ENCODE results near the gene MSANTD1. TPM values are rescaled to one million over a fixed set of nuclear protein-coding genes. Genes with fewer than 3 reads are reported as not detected.
A peak's percentile ranks its signal among the peaks of the same experiment; 100 is the strongest.

The MSANTD1 gene
- total RNA-seq, 1 donor from 2014 or later: 1.6 TPM

DNA sequence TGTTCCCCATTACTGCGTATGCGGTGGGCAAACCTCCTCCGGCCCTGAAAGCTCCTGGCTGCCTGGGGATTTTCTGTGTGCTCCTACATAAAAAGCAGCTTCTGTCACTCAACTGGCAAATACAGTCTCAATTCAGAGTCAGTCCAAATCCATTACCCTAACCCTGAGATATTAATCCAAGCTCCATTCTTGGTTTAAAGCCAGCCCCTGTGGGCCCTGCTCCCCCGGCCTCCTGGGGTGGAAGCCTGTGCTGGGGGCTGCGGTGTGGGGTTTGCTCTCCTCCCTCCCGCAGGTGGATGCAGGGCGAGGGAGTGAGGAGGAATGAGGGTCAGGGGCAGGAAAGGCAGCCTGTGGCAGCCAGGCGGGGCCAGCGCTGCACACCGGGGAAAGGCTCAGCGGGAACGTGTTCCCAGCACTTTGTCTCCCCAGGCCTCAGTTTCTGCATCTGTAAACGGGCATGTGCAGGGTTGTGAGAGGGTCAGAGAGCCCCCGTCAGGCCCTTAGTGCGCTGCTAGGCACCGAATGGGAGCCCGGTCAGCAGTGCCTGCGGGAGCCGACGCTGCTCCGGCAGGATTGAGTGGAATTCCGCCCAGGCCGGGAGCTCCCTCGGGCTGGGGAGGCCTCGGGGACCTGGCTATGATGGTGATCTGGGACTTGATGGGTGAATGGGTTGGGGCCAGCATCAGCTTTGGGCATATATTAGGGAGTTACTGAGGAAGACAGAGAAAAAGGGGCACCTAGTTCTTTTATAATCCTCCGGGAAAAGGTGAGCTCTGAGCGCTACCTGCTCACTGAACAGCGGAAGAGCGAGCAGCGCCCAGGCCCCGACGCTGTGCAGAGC, 37.6 kb downstream of the MSANTD1 start:
- TF ChIP-seq, protein P1, sequence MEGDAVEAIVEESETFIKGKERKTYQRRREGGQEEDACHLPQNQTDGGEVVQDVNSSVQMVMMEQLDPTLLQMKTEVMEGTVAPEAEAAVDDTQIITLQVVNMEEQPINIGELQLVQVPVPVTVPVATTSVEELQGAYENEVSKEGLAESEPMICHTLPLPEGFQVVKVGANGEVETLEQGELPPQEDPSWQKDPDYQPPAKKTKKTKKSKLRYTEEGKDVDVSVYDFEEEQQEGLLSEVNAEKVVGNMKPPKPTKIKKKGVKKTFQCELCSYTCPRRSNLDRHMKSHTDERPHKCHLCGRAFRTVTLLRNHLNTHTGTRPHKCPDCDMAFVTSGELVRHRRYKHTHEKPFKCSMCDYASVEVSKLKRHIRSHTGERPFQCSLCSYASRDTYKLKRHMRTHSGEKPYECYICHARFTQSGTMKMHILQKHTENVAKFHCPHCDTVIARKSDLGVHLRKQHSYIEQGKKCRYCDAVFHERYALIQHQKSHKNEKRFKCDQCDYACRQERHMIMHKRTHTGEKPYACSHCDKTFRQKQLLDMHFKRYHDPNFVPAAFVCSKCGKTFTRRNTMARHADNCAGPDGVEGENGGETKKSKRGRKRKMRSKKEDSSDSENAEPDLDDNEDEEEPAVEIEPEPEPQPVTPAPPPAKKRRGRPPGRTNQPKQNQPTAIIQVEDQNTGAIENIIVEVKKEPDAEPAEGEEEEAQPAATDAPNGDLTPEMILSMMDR (IDR thresholded peaks at IDR 0.05; ENCODE audit: insufficient read depth, low read depth, low read length): no peak
- no peak for TF ChIP-seq EZH2 (IDR thresholded peaks at IDR 0.05; ENCODE audit: insufficient read depth, low read length)
- Histone ChIP-seq H3K27ac (ENCODE audit: low read depth, low read length) (no peak overlapping the region), H4K20me1 (ENCODE audit: insufficient read depth, low read length) (no peaks in the 10 kb centered on the region), H3K27me3 (ENCODE audit: insufficient read depth, low read length) (peaks cover 5% of the 10 kb centered on the region), H3K9me3 (ENCODE audit: insufficient read depth, low read depth, low read length) (no peaks in the 10 kb centered on the region), H3K4me2 (ENCODE audit: low read length) (peak overlapping the region; percentile 66), H3K9ac (ENCODE audit: low read length) (no peak overlapping the region), H3K79me2 (ENCODE audit: insufficient read depth, low read length) (no peaks in the 10 kb centered on the region), H3K4me1 (ENCODE audit: insufficient read depth, low read length) (peaks cover 11% of the 10 kb centered on the region), H2AFZ (ENCODE audit: low read depth, low read length) (peak overlapping the region; percentile 57), H3K4me3 (ENCODE audit: insufficient read depth, low read depth, low read length) (peak overlapping the region; percentile 13), H3K36me3 (ENCODE audit: insufficient read depth, low read length) (no peaks in the 10 kb centered on the region)
- peaks cover 2% of the 10 kb centered on the region for H3K4me1 Mint-ChIP-seq (ENCODE audit: low read depth, unreplicated experiment)
- H3K4me3 Mint-ChIP-seq (ENCODE audit: unreplicated experiment): no peak overlapping the region
- peaks cover 7% of the 10 kb centered on the region for H3K36me3 Mint-ChIP-seq (ENCODE audit: low read depth, unreplicated experiment)
- DNase-seq (ENCODE audit: low read depth) (no peak), FAIRE-seq (no peak)
- peaks cover 23% of the 10 kb centered on the region for H3K27me3 Mint-ChIP-seq (ENCODE audit: low read depth, unreplicated experiment)
- no peak overlapping the region for H3K27ac Mint-ChIP-seq (ENCODE audit: unreplicated experiment)
- H3K9me3 Mint-ChIP-seq (ENCODE audit: unreplicated experiment): no peaks in the 10 kb centered on the region

DNA sequence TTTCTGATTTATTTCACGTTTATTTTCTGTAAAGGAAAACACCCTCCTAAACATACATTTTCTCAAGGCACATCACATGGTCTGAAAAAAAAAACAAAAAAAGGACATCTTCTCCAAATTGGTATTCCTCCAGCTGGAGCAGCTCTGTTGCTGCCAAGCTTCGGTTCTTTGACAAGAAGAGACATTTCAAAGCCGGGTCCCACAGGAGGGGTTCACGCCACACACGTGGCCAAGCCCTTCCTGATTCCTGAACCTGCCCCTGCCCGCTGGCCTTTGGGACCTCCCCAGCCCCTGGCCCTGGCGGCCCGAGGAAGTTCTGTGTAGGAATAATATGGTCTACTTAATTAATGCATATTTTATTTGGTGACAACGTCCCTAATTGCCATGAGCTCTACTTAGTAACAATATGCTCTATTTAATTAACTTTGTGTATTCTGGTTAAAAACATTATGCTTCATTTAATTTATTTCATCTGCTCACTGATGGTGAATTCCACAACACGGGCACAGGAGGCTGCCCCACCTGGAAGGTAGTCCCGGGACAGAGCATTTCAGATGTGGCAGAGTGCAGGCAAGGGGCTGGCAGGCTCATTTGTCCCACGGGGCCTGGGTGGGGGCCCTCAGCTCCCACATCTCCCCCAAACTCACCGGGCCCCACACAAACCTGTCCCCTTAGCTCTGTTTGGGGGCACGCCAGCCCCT, 38.5 kb downstream of the MSANTD1 start:
- no peak for FAIRE-seq
- no peak overlapping the region for H3K27ac ChIP-seq (ENCODE audit: low read depth, low read length)
- no peak overlapping the region for H2AFZ ChIP-seq (ENCODE audit: low read depth, low read length)
- TF ChIP-seq, protein P1 (IDR thresholded peaks at IDR 0.05; ENCODE audit: insufficient read depth, low read depth, low read length): no peak
- no peak for TF ChIP-seq EZH2 (IDR thresholded peaks at IDR 0.05; ENCODE audit: insufficient read depth, low read length)
- peaks cover 17% of the 10 kb centered on the region for H3K4me1 ChIP-seq (ENCODE audit: insufficient read depth, low read length)
- Mint-ChIP-seq H3K4me3 (ENCODE audit: unreplicated experiment) (no peak overlapping the region), H3K27ac (ENCODE audit: unreplicated experiment) (no peak overlapping the region), H3K36me3 (ENCODE audit: low read depth, unreplicated experiment) (peaks cover 2% of the 10 kb centered on the region), H3K9me3 (ENCODE audit: unreplicated experiment) (no peaks in the 10 kb centered on the region), H3K4me1 (ENCODE audit: low read depth, unreplicated experiment) (peaks cover 5% of the 10 kb centered on the region), H3K27me3 (ENCODE audit: low read depth, unreplicated experiment) (peaks cover 25% of the 10 kb centered on the region)
- no peaks in the 10 kb centered on the region for H3K9me3 ChIP-seq (ENCODE audit: insufficient read depth, low read depth, low read length)
- H3K4me3 ChIP-seq (ENCODE audit: insufficient read depth, low read depth, low read length): no peak overlapping the region
- peaks cover 5% of the 10 kb centered on the region for H3K27me3 ChIP-seq (ENCODE audit: insufficient read depth, low read length)
- no peaks in the 10 kb centered on the region for H4K20me1 ChIP-seq (ENCODE audit: insufficient read depth, low read length)
- H3K9ac ChIP-seq (ENCODE audit: low read length): no peak overlapping the region
- no peak overlapping the region for H3K4me2 ChIP-seq (ENCODE audit: low read length)
- no peaks in the 10 kb centered on the region for H3K36me3 ChIP-seq (ENCODE audit: insufficient read depth, low read length)
- H3K79me2 ChIP-seq (ENCODE audit: insufficient read depth, low read length): no peaks in the 10 kb centered on the region
- no peak for DNase-seq (ENCODE audit: low read depth)
